GM19455 (cell line): ENCODE data around the gene CPT1B.
A peak's percentile ranks its signal among the peaks of the same experiment; 100 is the strongest.
"Not testable (repeated sequence)": the region's sequence is repeated elsewhere in the genome, so short reads cannot be mapped to it uniquely, and the experiment has no call there.

ENCODE experiments used
- ATAC-seq: cut with Tn5 transposase; IDR thresholded peaks from one replicate; pipeline ENCODE4 v1.9.1; 2021; ENCODE audit not compliant: unreplicated experiment

Gene CPT1B

DNA sequence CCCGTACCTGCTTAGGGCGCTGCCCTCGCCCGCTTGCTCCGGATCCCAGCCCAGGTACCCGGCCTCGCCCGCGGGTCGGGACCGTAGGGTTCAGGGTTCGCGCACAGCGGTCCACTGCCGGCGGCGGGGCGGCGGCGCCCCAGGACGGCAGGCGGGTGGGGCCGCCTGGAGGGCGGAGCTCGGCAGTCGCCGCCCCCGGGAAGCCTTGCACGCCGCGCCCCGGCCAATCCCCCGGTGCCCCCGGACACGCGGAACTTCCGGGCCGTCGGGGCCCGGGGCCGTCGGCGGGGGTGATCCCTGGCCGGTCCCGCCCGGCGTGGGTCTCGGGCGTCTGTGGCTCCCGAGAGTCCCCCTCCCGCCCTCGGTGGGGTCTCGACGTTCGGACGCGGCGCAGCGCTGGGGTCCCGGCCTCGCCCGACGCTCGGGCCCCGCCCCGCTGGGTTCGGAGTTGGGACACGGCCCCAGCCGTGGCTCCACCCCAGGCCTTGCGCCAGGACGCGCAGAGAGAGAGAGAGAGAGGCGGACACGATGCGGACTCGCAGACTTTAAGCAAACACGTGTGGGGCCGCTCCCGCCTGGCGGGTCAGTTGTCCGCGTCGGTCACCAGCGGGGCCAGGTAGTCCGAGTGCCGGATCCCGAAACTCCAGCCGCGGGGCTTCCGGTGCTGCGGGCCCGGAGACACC, 48.2 kb downstream of the CPT1B start, which contains the start of gene TYMP:
Gene TYMP, minus strand, starts transcription at position 116 of the 683 bp plus-strand sequence. CDS start 303 bp downstream, outside the sequence.
- ATAC-seq: no peak

DNA sequence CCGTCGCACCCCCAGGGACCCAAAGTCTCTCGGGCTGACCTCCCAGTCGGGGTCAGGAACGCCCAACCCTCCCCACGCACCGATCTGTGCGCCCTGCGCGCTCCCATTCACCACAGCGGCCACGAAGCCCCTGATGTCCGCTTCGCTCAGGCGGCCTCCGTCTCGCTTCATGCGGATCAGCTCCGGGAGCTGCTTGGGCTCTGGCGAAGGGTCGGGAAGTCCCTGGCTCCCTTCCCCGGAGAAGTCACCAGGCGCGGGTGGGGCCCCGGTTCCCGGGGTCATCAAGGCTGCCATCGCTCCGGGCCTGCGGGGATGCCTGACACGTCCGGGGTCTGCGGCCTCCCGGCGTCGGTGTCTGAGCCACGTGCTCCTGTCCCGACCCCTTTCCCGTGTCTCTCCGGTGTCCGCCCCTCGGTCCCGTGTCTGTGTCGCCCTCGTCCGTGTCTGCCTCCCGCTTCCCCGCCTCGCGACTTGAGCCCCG, 48.8 kb downstream of the CPT1B start:
- no peak for ATAC-seq

DNA sequence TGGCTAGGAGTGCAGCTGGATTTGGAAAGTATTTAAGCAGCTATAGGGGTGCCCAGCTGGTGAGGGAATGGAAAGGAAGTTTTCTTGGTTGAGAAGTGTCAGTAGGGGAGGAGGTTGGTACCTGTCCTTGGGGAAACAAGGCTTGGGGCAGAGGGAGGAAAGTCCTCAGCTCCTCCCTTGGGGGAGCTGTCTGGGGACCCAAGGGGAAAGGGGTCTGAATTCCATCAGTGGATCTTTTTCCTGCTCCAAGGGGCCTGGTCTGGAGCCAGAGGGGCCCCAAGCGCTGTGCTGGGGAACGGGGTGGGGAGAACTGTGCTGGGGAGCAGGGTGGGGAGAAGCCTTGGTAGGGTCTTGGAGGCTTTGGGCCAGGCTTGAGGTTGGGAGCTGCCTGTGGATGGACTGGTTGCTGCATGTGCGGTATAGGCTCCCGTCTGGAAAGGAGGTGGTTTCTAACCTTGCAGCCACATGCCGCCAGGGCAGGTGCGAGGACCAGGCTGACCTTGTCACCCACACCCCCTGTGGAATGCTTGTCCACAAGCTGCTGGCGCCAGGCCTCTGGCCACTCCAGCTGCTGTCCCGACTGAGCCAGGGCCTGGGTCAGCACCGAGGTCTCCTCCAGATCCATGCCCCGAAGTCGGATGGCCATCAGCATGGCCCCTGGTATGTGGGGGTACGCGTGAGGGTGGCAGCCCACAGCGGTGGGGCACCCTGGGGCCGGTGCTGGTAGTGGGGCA, 49.4 kb downstream of the CPT1B start:
- ATAC-seq: no peak

DNA sequence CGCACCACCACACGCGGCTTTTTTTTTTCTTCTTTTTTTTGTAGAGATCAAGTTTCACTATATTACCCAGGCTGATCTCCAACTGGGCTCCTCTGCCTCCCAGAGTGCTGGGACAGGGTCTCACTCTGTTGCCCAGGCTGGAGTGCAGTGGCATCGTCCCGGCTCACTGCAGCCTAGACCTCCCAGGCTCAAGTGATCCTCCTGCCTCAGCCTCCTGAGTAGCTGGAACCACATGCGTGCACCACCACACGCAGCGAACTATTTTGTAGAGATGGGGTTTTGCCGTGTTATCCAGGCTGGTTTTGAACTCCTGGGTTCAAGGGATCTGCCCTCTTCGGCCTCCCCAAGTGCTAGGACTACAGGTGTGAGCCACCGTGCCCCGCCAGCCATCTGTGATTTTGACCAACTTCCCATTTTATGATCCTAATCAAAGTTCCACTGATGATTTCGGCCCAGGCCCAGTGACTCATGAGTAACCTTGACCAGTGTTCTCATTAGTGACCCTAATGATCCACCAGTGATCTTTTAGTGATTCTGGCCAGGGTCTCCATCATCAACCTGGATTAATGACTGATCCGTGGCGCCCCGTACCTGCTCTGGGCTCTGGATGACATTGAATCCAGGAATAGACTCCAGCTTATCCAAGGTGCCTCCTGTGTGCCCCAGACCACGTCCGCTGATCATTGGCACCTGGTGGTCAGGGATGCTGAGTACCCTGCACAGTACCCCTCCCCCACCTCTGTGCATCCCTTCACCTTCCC, 50.1 kb downstream of the CPT1B start:
- no peak for ATAC-seq

DNA sequence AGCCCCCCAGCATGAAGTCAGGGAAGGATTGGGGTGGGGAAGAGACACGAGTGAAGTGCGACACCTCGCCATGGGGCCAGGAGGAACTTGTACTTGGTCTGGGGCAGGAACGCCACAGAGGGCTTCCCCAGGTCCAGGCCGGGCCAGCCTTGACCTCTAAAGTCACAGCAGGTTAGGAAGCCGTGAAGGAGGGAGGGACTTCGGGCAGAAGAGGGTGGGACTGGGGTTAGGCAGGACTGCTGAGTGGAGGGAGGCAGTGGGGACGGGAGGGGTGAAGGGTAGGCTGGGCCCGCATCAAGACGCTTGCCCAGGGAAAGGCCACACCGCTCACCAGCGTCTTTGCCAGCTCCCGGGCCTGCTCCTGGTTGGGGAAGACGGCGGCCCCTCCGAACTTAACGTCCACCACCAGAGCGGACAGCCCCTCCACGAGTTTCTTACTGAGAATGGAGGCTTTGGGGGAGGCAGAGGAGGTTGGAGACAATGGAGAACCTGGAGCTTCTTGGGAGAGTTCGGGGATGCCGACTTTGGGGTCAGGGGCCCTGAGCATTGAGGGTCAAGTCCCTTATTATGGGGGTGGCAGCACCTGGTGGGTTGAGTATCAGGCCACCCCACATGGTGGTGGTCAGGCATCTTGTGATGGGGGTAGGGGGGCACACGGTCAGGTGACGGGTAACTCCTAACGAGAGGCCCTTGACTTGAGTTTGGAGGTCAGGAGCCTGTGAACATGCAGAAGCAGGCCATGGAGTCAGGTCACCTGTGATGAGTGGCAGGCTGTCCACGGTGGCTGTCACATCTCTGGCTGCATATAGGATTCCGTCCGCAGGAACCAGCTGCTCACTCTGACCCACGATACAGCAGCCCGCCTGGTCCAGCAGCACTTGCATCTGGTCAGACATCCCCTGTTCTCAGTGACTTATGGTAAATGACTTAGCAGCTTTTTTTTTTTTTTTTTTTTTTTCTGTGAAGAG, 51.1 kb downstream of the CPT1B start:
- no peak for ATAC-seq

DNA sequence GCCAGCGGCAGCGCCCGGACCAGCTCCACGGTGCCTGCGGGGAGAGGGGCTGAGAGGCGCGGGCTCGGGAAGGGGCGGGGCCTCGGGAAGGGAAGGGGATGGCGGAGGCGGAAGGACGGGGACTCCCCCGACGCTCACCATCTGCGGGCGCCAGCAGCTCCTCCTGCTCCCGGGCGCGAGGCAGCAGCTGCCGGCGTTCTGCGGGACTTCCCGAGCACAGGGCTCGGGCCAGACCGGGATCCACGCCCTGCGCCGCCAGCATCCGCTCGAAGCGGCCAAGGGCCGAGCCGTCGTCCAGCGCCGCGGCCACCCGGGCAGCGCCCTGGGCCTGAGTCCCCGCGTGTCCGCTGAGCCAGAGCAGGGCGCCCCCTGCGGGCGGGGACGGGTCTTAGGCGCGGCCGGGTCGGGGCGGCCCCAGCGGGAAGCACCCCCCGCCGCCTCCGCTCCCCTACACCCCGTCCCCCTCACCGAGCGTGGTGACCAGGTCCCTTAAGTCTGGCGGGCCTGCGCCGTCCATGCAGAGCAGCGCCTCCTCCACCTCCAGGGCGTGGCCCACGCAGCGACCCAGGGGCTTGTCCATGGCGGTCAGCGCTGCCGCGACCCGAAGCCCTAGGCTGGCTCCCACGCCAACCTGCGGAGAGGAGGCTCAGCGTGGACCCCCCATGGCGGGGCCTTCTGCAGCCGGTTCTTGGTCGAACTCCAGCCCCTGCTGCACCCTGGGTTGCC, 52.0 kb downstream of the CPT1B start:
- peak; percentile 33 for ATAC-seq

DNA sequence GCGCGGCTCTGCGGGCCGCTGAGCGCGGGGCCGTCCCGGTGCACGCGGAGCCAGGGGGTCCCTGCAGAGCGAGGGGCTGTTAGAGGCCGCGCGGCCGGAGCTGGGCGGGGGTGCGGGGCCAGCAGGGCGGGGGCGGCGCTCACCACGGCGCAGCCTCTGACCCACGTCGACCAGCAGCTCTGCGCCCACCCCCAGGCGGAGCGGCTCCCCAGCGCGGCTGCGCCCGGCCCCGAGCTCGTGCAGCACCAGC, 52.4 kb downstream of the CPT1B start:
- peak; percentile 21 for ATAC-seq

DNA sequence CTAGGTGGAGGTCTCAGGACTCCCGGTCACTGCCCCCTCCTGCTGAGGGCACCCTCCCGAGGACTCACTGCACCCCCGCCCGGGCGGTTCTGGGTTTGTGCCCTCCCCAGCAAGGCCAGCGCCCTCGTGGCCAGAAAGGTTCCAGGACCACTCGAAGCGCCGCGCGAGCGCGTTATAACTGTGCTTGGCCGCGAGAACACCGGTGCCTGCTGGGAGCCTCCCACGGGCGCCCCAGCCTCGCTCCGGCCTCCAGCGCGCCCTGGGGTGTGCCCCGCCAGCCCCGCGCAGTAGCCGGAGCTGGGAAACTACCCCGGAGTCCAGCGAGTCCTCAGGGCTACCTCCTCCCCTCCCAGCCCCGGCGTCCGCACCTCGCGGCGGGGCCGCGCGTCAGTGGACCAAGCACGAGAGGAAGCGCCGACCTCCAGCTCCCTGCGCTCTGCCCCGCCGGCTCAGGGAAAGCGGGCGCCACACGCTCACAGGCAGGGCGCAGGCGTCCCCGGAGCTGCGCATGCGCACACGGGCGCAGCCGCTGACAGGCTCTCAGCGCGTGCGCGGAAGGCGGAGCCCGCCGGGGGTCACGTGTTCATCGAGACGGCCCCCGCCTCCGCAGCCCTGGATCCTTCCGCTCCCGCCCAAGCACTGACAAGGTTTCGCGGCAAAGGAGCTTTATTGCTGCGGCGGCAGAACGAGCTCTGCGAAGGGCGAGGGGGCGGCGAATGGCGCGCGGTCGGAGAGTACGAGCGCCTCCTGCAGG, 52.9 kb downstream of the CPT1B start, which contains the start of gene SCO2:
Gene SCO2, minus strand, starts transcription at position 495 of the 754 bp plus-strand sequence. CDS start 1,187 bp downstream, outside the sequence.
- ATAC-seq: peak; percentile 38

DNA sequence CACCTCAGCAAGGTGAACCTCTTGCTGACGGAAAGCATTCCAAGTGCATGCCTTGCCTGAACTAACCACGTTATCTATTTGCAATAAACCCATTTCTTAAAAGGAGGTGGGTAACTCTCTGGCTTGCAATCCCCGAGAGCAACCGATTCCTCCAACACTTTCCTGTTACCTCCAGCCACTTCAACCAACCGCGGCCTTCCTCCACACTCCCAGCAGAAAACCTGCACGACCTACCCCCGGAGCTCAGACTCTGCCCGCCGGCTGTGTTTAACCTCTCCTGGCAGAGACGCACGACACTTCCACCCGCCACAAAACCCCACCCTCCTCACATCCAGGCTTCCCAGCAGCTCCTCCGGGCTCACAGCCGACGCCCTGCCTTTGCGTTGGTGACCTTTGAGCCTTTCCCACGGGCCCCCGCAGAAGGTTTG, 53.5 kb downstream of the CPT1B start:
- no peak for ATAC-seq

DNA sequence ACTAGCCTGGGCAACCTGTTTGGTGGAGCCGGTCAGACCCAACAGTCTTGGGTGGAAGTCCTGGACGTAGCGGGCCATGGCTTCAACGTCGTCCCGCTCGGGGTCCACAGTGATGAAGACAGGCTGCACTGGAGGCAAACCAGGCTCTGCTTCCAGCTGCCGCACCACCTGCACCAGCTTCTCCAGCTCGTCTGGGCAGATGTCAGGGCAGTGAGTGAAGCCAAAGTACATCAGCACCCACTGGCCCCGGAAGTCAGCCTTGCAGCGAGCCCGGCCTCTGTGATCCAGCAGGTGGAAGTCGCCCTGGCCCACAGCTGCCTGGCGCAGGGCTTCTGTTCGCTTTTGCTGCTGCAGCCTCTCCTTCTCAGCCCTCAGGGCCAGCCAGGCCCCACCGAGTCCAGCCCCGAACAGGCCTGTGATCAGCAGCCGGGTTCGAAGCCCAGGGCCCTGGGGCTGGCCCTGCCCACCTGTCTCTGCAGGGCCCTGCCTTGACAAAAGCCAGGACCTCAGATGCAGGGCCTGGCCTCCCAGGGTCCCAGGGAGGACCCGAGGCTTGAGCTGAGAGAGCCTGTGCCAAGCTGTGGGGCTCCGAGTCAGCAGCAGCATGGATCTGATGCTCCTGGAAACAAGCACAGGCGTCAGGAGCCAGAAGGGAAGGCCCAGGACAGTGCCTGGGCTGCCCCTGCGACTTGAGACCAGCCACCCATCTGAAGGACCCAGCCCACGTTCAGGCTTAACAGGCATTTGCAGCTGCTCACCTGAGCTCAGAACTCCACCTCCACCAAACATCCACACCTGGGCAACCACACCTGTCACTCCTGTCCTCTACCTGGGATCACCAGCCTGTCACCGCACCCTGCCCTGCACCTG, 54.2 kb downstream of the CPT1B start:
- no peak for ATAC-seq

DNA sequence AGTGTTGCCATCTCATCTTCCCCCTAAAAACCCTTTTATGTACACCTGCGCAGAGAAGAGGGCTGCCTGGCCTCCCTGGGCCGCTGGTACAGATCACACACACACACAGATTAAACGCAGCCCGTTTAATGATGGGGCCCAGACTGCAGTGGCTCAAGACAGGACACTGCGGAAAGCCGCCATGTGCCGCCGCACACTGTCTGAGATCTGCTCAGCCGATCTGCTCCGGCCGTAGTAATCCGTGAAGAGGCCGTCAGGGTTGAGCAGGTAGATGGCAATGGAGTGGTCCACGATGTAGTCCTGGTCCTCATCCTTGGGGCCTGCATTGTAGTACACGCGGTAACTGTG, 54.8 kb downstream of the CPT1B start:
- ATAC-seq: no peak

DNA sequence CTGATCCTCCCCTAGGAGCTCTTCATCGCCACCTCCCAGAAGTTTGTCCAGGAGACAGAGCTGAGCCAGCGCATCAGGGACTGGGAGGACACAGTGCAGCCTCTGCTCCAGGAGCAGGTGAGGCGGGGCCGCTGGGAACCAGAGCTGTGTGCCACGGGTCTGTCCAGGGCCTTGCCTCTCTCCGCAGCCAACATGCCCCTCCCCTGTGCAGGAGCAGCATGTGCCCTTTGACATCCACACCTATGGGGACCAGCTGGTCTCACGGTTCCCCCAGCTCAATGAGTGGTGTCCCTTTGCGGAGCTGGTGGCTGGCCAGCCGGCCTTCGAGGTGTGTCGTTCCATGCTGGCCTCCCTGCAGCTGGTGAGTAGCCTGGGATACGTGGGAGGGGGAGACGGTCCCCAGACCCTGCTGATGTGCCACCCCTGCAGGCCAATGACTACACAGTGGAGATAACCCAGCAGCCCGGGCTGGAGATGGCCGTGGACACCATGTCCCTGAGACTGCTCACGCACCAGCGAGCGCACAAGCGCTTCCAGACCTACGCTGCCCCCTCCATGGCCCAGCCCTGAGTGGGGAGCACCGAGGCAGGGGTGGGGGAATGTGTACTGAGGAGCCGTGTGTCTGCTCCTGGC, 55.3 kb downstream of the CPT1B start:
- ATAC-seq: no peak

DNA sequence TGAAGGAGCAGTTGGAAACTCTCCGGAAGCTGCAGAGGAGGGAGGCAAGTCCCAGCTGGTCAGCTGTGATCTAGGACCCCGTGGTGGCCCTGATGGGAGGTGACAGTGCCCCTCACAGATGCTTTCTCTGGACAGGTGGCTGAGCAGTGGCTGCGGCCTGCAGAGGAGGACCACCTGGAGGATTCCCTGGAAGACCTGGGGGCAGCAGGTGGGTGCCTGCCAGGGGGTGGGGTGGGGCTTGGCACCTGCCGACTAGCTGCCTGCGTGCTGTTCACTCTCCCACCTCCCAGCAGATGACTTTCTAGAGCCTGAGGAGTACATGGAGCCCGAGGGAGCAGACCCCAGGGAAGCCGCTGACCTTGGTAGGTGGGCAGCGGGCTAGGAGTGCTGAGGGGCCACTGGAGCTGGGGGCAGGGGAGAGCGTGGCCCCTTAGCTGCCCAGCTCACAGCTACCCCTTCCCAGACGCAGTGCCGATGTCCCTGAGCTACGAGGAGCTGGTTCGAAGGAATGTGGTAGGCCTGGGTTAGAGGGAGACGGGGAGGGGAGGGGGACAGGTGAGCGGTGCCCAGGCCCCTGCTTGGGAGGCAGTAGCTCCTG, 55.9 kb downstream of the CPT1B start:
- no peak for ATAC-seq

DNA sequence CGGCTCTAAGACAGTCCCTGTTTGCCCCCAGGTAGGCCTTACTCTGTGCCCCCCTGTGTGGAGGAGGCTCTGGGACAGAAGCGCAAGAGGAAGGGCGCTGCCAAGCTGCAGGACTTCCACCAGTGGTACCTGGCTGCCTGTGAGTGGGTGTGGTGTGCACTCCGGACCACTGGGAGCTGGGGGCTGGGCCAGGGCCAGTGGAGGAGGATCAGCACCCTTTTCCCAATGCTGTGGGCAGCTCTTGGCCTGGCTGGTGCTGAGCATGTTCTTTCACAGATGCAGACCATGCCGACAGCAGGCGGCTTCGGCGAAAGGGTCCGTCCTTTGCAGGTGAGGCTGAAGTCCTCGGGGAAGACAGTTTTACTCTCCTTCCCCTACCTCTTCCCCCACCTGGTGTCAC, 56.5 kb downstream of the CPT1B start:
- ATAC-seq: no peak

DNA sequence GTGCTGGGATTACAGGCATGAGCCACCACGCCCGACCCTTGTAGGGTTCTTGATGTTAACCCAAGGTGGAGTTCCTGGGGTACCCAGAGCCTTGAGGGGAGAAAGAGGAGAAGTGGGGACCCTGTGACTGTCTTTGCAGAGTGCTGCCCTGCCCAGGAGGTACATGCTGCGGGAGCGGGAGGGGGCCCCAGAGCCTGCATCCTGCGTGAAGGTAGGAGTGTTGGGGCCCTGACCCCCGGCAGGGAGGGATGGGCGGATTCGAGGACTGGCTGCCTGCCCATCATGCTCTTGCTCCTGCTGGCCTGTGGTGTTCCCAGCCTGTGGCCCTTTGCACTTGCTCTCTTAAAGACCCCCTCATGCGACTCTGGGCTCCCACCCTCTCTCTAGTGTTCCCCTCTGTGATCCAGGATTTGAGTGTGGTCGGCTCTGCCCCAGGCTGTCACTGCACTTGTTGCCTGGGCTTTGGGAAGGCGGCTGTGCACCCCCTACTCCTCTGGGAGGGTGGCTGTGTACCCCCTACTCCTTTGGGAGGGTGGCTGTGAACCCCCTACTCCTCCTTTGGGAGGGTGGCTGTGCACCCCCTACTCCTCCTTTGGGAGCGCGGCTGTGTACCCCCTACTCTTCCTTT, 57.3 kb downstream of the CPT1B start:
- no peak for ATAC-seq

DNA sequence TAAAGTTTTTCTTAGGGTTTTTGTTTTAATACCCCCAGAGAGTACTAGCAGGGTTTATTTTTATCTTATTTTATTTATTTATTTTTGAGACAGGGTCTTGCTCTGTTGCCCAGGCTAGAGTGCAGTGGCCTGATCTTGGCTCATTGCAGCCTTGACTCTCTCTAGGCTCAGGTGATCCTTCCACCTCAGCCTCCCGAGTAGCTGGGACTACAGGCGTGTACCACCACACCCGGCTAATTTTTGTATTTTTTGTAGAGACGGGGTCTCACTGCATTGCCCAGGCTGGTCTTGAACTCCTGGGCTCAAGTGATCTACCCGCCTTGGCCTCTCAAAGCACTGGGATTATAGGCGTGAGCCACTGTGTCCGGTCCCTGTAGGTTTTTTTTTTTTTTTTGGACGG, 58.0 kb downstream of the CPT1B start:
- ATAC-seq: not testable (repeated sequence)

DNA sequence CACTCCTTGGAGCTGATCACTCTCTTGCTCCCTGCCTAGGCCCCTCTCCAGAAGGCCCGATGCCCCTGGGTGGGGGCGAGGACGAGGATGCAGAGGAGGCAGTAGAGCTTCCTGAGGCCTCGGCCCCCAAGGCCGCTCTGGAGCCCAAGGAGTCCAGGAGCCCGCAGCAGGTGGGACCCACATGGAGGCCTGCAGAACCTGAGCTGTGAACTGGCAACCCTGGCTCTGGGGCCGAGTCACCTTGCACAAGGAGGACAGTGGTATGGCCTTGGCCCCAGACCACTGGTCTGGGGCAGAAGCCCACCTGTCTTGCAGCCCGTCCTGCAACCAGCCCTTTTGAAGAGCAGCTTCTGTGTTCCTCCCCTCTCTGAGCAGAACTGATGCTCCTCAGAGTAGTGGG, 59.1 kb downstream of the CPT1B start:
- no peak for ATAC-seq
